Measurements from ENCODE around the gene ADCY2. TPM values are rescaled to one million over a fixed set of nuclear protein-coding genes. Genes with fewer than 3 reads are reported as not detected.

Gene ADCY2
- polyA plus RNA-seq, 1 of the 3 experiments (the other 2 are of a cell fraction), result not detected

GRCh38 chr5:7468742-7469141 lies 72.8 kb downstream of the ADCY2 start (continued):
- TF ChIP-seq MAX (IDR thresholded peaks at IDR 0.05; ENCODE audit: low read depth), result no peak
- TF ChIP-seq MXI1 (IDR thresholded peaks at IDR 0.05; ENCODE audit: low read depth, low read length), result no peak

GRCh38 chr5:7471710-7472109 lies 75.8 kb downstream of the ADCY2 start:
- no peaks in the 10 kb centered on the region for H3K27me3 ChIP-seq (ENCODE audit: insufficient read depth)
- H2AFZ ChIP-seq (ENCODE audit: low read depth), result no peak overlapping the region
- 0% methylated on average over 1 of the region's 1 CpG for WGBS (ENCODE audit: low lambda C conversion rate)
- no peak for DNase-seq
- 0 out of 2 replicates have a peak, but pooled peaks cover 4% of the 10 kb centered on the region for H3K9me3 ChIP-seq
- no peaks in the 10 kb centered on the region for H3K4me1 ChIP-seq (ENCODE audit: control insufficient read depth in 1 of 2, insufficient read depth in 2 of 2, low read depth in 1 of 2, low read length in 1 of 2)
- H3K36me3 ChIP-seq (replicated peaks in 1 of 2; ENCODE audit: control insufficient read depth in 1 of 2, insufficient read depth in 2 of 2, low read length in 1 of 2), result no peaks in the 10 kb centered on the region
- H3K27ac ChIP-seq (ENCODE audit: low read depth in 2 of 2, low read length in 1 of 2), result no peak overlapping the region
- H3K9ac ChIP-seq, result no peak overlapping the region
- H3K79me2 ChIP-seq (ENCODE audit: insufficient read depth), result no peaks in the 10 kb centered on the region
- no peaks in the 10 kb centered on the region for H3K9me2 ChIP-seq
- TF ChIP-seq FOSL2 (IDR thresholded peaks at IDR 0.05; ENCODE audit: borderline replicate concordance, low read depth) (no peak), SIN3A (IDR thresholded peaks at IDR 0.05; ENCODE audit: borderline replicate concordance, low read depth, low read length) (no peak), RFX5 (IDR thresholded peaks at IDR 0.05; ENCODE audit: low read length) (no peak), USF1 (IDR thresholded peaks at IDR 0.05; ENCODE audit: borderline replicate concordance, low read depth) (no peak), CHD2 (IDR thresholded peaks at IDR 0.05; ENCODE audit: low read length, partially characterized antibody) (no peak)
- no peak overlapping the region for H3K4me2 ChIP-seq
- CTCF ChIA-PET, result no interaction called here
- no peak overlapping the region for H3K4me3 ChIP-seq (ENCODE audit: low read depth in 2 of 2, low read length in 1 of 2)
- POLR2A ChIA-PET, result no interaction called here
- H4K20me1 ChIP-seq (ENCODE audit: insufficient read depth), result no peaks in the 10 kb centered on the region
- H3F3A ChIP-seq (replicated peaks; ENCODE audit: insufficient read depth), result no peaks in the 10 kb centered on the region

GRCh38 chr5:7473115-7473514 lies 77.2 kb downstream of the ADCY2 start:
- no peaks in the 10 kb centered on the region for H4K20me1 ChIP-seq (ENCODE audit: insufficient read depth)
- no peaks in the 10 kb centered on the region for H3F3A ChIP-seq (replicated peaks; ENCODE audit: insufficient read depth)
- 0% methylated on average over 2 of the region's 2 CpGs for WGBS (ENCODE audit: low lambda C conversion rate)
- no peaks in the 10 kb centered on the region for H3K27me3 ChIP-seq (ENCODE audit: insufficient read depth)
- no peak overlapping the region for H3K27ac ChIP-seq (ENCODE audit: low read depth in 2 of 2, low read length in 1 of 2)
- no peak for DNase-seq
- H3K9me2 ChIP-seq, result no peaks in the 10 kb centered on the region
- no peaks in the 10 kb centered on the region for H3K79me2 ChIP-seq (ENCODE audit: insufficient read depth)
- CTCF ChIA-PET, result no interaction called here
- H3K36me3 ChIP-seq (replicated peaks in 1 of 2; ENCODE audit: control insufficient read depth in 1 of 2, insufficient read depth in 2 of 2, low read length in 1 of 2), result no peaks in the 10 kb centered on the region
- 0 out of 2 replicates have a peak, but pooled peaks cover 4% of the 10 kb centered on the region for H3K9me3 ChIP-seq
- no peak overlapping the region for H2AFZ ChIP-seq (ENCODE audit: low read depth)
- no peak overlapping the region for H3K4me2 ChIP-seq
- no peak for TF ChIP-seq TEAD4 (IDR thresholded peaks at IDR 0.05; ENCODE audit: borderline replicate concordance, insufficient read depth)
- no peak for TF ChIP-seq FOSL2 (IDR thresholded peaks at IDR 0.05; ENCODE audit: borderline replicate concordance, low read depth)
- no peak for TF ChIP-seq IRF3 (IDR thresholded peaks at IDR 0.05; ENCODE audit: low read depth, low read length)
- TF ChIP-seq MXI1 (IDR thresholded peaks at IDR 0.05; ENCODE audit: low read depth, low read length), result no peak
- POLR2A ChIA-PET, result no interaction called here
- H3K9ac ChIP-seq, result no peak overlapping the region
- H3K4me3 ChIP-seq (ENCODE audit: low read depth in 2 of 2, low read length in 1 of 2), result no peak overlapping the region
- no peaks in the 10 kb centered on the region for H3K4me1 ChIP-seq (ENCODE audit: control insufficient read depth in 1 of 2, insufficient read depth in 2 of 2, low read depth in 1 of 2, low read length in 1 of 2)

Data from SK-N-SH (cell line).